ENCODE results near the gene AGPAT2.

AGPAT2 gene

GRCh38 chr9:136678034-136678433, 9.2 kb downstream of the AGPAT2 start:
- H3K4me1 ChIP-seq (ENCODE audit: control insufficient read depth, insufficient read depth, low read length) = no peaks in the 10 kb centered on the region
- H3K36me3 ChIP-seq (ENCODE audit: control insufficient read depth, insufficient read depth, low read length) = no peaks in the 10 kb centered on the region
- H3K27ac ChIP-seq (ENCODE audit: low read depth, low read length) = no peak overlapping the region
- H3K4me3 ChIP-seq (ENCODE audit: low read length) = no peak overlapping the region
- no peaks in the 10 kb centered on the region for H3K27me3 ChIP-seq (ENCODE audit: control insufficient read depth, insufficient read depth, low read length)
- no peak overlapping the region for H3K9ac ChIP-seq (ENCODE audit: low read length)

GRCh38 chr9:136676920-136677686, 10.2 kb downstream of the AGPAT2 start:
- no peak overlapping the region for H3K4me3 ChIP-seq (ENCODE audit: low read length)
- H3K27ac ChIP-seq (ENCODE audit: low read depth, low read length) = no peak overlapping the region
- no peaks in the 10 kb centered on the region for H3K36me3 ChIP-seq (ENCODE audit: control insufficient read depth, insufficient read depth, low read length)
- no peaks in the 10 kb centered on the region for H3K4me1 ChIP-seq (ENCODE audit: control insufficient read depth, insufficient read depth, low read length)
- no peak overlapping the region for H3K9ac ChIP-seq (ENCODE audit: low read length)
- H3K27me3 ChIP-seq (ENCODE audit: control insufficient read depth, insufficient read depth, low read length) = no peaks in the 10 kb centered on the region

DNA sequence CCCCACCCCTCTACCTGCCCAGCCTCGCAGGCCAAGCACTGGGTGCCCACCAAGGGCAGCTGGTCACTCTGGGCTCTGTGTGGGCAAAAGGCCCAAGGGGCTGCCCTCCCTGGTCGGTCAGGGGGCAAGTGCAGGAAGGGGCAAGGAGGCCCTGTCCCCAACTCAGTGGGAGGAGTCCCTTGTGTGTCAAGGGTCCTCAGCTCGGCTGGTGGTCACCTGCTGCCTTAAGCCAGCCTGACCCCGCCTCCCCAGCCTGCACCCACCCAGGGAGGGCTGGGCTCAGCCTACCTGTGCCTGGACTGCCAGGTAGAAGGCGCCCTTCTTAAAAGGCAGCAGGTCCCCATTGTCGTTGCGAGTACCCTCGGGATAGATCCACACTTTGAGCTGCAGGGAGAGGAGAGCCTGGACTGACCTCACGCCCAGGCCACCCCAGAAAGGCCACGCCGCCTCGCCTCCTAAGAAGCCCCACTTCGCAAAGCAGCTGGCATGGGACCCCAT, 10.9 kb downstream of the AGPAT2 start:
- Histone ChIP-seq H3K9ac (ENCODE audit: low read length) (no peak overlapping the region), H3K27ac (ENCODE audit: low read depth, low read length) (no peak overlapping the region), H3K4me3 (ENCODE audit: low read length) (no peak overlapping the region), H3K4me1 (ENCODE audit: control insufficient read depth, insufficient read depth, low read length) (no peaks in the 10 kb centered on the region), H3K27me3 (ENCODE audit: control insufficient read depth, insufficient read depth, low read length) (no peaks in the 10 kb centered on the region), H3K36me3 (ENCODE audit: control insufficient read depth, insufficient read depth, low read length) (no peaks in the 10 kb centered on the region)

- H3K27ac ChIP-seq (ENCODE audit: low read depth, low read length) = no peak overlapping the region
- H3K9ac ChIP-seq (ENCODE audit: low read length) = no peak overlapping the region
- H3K27me3 ChIP-seq (ENCODE audit: control insufficient read depth, insufficient read depth, low read length) = no peaks in the 10 kb centered on the region
- H3K36me3 ChIP-seq (ENCODE audit: control insufficient read depth, insufficient read depth, low read length) = no peaks in the 10 kb centered on the region
- no peak overlapping the region for H3K4me3 ChIP-seq (ENCODE audit: low read length)
- H3K4me1 ChIP-seq (ENCODE audit: control insufficient read depth, insufficient read depth, low read length) = no peaks in the 10 kb centered on the region
These were observed 11.6 kb downstream of the AGPAT2 start for GRCh38 chr9:136675477-136676296.

DNA sequence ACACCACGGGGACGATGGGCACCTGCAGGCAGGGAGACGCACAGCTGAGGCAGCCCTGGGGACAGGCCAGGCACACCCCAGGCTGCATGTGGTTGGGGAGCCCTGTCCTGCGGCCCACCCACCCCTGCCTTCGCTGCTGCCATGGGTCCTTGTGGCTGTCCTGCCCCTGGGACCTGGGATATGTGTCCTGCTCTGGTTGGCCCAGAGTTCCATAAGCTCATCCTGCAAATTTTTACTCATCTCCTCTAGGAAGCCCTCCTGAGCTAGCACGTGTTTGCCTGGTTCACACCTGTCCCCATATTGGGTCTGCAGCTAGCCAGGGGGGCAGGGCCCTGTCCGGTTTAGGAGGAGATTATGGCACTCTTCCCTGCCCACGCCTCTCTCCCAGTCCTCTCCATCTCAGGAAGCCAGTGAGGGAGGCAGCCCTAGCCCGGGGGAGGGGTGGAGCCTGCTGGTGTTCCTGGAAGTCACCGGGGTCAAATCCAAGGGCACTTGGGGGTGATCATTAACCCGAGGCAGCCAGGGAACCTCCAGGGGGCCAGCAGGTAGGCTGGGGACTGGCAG, 12.4 kb downstream of the AGPAT2 start:
- Histone ChIP-seq H3K9ac (ENCODE audit: low read length) (no peak overlapping the region), H3K27ac (ENCODE audit: low read depth, low read length) (no peak overlapping the region), H3K27me3 (ENCODE audit: control insufficient read depth, insufficient read depth, low read length) (peaks cover 4% of the 10 kb centered on the region), H3K36me3 (ENCODE audit: control insufficient read depth, insufficient read depth, low read length) (no peaks in the 10 kb centered on the region), H3K4me3 (ENCODE audit: low read length) (no peak overlapping the region), H3K4me1 (ENCODE audit: control insufficient read depth, insufficient read depth, low read length) (no peaks in the 10 kb centered on the region)

GRCh38 chr9:136673975-136674785, 13.1 kb downstream of the AGPAT2 start:
- no peaks in the 10 kb centered on the region for H3K4me1 ChIP-seq (ENCODE audit: control insufficient read depth, insufficient read depth, low read length)
- no peak overlapping the region for H3K9ac ChIP-seq (ENCODE audit: low read length)
- H3K27ac ChIP-seq (ENCODE audit: low read depth, low read length) = no peak overlapping the region
- H3K4me3 ChIP-seq (ENCODE audit: low read length) = no peak overlapping the region
- no peaks in the 10 kb centered on the region for H3K36me3 ChIP-seq (ENCODE audit: control insufficient read depth, insufficient read depth, low read length)
- H3K27me3 ChIP-seq (ENCODE audit: control insufficient read depth, insufficient read depth, low read length) = peaks cover 5% of the 10 kb centered on the region

GRCh38 chr9:136673088-136673974, 13.9 kb downstream of the AGPAT2 start:
- Histone ChIP-seq H3K27me3 (ENCODE audit: control insufficient read depth, insufficient read depth, low read length) (peaks cover 5% of the 10 kb centered on the region), H3K4me1 (ENCODE audit: control insufficient read depth, insufficient read depth, low read length) (no peaks in the 10 kb centered on the region), H3K4me3 (ENCODE audit: low read length) (no peak overlapping the region), H3K9ac (ENCODE audit: low read length) (no peak overlapping the region), H3K27ac (ENCODE audit: low read depth, low read length) (no peak overlapping the region), H3K36me3 (ENCODE audit: control insufficient read depth, insufficient read depth, low read length) (no peaks in the 10 kb centered on the region)

DNA sequence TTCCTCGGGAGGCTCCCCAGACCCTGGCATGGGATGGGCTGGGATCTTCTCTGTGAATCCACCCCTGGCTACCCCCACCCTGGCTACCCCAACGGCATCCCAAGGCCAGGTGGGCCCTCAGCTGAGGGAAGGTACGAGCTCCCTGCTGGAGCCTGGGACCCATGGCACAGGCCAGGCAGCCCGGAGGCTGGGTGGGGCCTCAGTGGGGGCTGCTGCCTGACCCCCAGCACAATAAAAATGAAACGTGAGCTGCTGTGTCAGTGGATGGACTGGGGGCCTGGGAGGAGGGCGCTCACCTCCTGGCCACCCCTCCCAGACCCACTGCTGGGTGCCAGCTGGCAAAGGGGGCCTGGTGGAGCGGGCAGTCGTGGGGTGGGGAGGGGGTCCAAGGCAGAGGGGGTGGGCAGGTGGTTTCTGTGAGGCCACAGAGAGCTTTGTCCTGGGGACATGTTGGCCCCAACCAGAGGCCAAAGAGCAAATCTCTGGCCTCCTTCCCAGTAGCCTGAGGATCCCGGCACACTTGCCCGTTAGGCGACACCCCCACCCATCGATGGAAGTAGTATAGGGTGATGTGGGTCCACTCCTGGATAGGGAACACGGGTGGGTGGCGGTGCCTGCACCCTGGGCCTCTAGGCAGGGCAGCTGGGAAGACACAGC, 14.7 kb downstream of the AGPAT2 start:
- no peaks in the 10 kb centered on the region for H3K36me3 ChIP-seq (ENCODE audit: control insufficient read depth, insufficient read depth, low read length)
- no peak overlapping the region for H3K9ac ChIP-seq (ENCODE audit: low read length)
- no peak overlapping the region for H3K4me3 ChIP-seq (ENCODE audit: low read length)
- no peak overlapping the region for H3K27ac ChIP-seq (ENCODE audit: low read depth, low read length)
- peaks cover 5% of the 10 kb centered on the region for H3K27me3 ChIP-seq (ENCODE audit: control insufficient read depth, insufficient read depth, low read length)
- H3K4me1 ChIP-seq (ENCODE audit: control insufficient read depth, insufficient read depth, low read length) = no peaks in the 10 kb centered on the region

DNA sequence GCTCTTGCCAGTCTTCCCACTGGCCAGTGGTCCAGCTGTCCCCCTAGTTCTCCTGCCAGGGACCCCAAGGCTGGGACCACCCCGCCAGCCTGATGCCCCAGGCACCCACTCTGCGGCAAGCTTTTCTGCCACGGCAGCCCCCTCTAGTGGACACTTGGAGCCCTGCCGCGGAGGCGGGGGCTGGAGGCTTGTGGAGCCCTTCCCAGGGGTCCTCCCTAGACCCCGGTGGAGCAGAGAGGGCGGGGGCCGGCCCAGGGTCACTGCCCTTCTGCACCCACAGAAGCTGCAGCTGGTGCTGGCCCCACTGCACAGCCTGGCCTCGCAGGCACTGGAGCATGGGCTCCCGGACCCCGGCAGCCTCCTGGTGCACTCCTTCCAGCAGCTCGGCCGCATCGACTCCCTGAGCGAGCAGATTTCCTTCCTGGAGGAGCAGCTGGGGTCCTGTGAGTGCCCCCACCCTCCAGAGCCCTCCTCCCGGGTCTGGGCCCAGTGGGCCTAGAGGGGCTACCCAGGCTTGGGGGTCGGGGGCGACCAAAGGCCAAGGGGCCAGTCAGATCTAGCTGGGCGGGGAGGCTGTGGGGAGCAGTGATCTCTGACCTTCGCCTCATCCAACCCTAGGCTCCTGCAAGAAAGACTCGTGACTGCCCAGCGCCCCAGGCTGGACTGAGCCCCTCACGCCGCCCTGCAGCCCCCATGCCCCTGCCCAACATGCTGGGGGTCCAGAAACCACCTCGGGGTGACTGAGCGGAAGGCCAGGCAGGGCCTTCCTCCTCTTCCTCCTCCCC, 15.4 kb downstream of the AGPAT2 start:
- Histone ChIP-seq H3K27me3 (ENCODE audit: control insufficient read depth, insufficient read depth, low read length) (peaks cover 5% of the 10 kb centered on the region), H3K9ac (ENCODE audit: low read length) (no peak overlapping the region), H3K4me1 (ENCODE audit: control insufficient read depth, insufficient read depth, low read length) (no peaks in the 10 kb centered on the region), H3K4me3 (ENCODE audit: low read length) (no peak overlapping the region), H3K36me3 (ENCODE audit: control insufficient read depth, insufficient read depth, low read length) (no peaks in the 10 kb centered on the region), H3K27ac (ENCODE audit: low read depth, low read length) (no peak overlapping the region)

- Histone ChIP-seq H3K4me3 (ENCODE audit: low read length) (no peak overlapping the region), H3K4me1 (ENCODE audit: control insufficient read depth, insufficient read depth, low read length) (no peaks in the 10 kb centered on the region), H3K36me3 (ENCODE audit: control insufficient read depth, insufficient read depth, low read length) (no peaks in the 10 kb centered on the region), H3K9ac (ENCODE audit: low read length) (no peak overlapping the region), H3K27ac (ENCODE audit: low read depth, low read length) (no peak overlapping the region), H3K27me3 (ENCODE audit: control insufficient read depth, insufficient read depth, low read length) (peaks cover 10% of the 10 kb centered on the region)
These were observed 16.0 kb downstream of the AGPAT2 start for GRCh38 chr9:136671254-136671614.
